HG03439 (cell line): ENCODE data around the gene TGFB2.

ENCODE experiments used
- ATAC-seq: cut with Tn5 transposase; IDR thresholded peaks from one replicate; pipeline ENCODE4 v1.9.1; 2021; ENCODE audit warnings: mild to moderate bottlenecking, moderate library complexity; ENCODE audit not compliant: unreplicated experiment

The TGFB2 gene

DNA sequence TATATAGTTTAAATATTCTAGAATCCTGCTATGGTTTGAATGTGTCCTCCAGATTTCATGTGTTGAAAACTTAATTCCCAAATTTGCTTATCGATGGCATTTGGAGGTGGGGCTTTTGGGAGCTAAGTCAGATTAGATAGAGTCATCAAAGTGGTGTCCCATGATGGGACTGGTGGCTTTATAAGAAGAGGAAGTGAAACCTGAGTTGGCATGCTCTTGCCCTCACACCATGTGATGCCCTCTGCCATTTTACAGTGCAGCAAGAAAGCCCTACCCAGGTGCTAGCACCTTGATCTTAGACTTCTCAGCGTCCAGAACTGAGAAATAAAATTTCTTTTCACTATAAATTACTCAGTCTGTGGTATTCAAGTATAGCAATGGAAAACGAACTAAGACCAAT is 111.3 kb downstream of the TGFB2 start:
- no peak for ATAC-seq

DNA sequence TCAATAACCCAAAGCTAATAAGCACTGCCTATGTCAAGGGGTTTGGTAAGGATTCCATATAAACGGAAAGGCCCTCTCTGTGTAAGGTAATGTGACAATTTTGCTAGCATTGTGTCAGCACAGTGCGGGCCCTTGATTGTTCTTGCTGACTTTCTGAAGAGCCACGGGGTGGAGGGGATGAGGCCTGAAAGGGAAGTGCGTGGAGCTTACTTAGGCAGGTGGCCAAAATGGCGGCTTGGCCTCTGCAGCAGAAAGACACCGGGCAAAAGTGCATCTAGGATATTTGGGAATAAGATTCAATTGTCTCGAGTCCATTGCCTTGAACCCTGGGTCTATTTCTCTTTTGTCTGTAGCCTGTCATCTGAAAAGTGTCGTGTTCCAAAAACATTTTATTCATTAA is 114.3 kb downstream of the TGFB2 start:
- ATAC-seq, result no peak

DNA sequence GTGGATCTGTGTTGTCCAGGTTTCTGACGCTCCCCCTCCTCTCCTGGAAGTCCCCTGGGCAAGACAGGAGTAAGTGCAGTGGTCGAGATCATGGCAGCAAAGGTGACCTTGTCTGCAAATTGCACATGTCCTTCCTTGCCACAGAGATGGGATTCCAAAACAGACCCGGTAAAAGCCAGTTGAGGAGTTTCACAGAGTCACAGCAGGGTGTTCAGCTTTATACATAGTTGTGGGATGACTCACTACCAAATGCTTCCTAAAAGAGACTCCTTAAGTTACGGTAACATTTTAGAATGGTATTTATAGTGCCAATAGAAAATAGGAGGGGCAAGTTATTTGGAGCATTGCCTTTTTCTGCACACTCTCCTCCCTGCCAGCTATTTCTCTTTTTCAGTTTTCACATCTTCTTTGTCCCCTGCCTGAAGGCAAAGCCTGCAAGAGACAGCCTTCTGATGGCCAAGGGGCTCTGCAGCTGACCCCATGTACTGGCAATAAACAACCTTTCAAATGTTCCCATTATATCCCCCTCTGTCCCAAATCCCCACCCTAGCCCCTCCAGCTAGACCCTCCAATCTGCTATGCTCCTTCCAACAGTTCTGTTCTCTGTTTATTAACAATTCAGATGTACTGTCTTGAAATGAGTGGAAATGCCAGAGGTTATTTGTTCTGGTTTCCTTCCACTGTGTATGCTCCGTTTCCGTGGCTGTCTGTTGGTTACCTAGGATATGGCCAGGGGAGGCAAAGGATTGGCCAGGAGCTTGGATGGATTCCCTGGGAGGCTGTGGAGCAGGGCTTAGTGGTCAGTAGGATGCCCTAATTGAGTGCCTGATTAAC is 115.0 kb downstream of the TGFB2 start:
- no peak for ATAC-seq

DNA sequence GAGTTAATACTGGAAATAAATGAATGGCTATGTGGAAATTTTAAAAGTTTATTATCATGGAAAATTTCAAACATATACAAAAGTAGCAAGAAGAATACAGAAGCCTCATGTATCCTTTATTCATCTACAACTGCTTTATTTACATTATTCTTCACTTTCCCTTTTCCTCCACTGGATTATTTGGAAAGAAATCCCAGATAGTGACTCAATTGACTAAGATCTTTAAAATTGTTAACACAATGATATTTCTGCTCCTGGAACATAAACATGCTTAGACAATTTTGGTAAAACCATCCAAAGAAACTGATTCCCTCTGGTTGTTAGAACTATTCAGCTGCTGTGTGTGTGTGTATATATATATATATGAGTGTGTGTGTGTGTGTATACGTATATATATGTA is 116.2 kb downstream of the TGFB2 start:
- ATAC-seq, result no peak

DNA sequence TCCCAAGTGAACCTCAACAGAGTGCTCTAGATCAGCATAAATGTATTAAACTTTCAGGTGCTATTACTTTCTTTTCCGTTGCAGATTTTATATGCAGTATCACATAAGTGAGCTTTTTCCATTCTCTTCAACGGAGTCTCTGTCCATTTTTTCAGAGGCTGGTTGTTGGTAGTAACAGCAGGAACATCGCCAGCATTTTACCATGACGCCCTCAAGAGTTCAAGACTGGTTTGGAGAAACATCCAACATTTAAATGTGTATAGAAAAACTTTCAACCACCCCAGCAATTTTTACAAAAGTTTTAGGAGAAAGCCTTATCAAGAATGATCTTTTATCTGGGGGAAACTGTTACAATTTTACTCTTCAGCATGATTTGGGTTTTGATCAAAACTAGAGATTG is 117.0 kb downstream of the TGFB2 start:
- ATAC-seq, result no peak

DNA sequence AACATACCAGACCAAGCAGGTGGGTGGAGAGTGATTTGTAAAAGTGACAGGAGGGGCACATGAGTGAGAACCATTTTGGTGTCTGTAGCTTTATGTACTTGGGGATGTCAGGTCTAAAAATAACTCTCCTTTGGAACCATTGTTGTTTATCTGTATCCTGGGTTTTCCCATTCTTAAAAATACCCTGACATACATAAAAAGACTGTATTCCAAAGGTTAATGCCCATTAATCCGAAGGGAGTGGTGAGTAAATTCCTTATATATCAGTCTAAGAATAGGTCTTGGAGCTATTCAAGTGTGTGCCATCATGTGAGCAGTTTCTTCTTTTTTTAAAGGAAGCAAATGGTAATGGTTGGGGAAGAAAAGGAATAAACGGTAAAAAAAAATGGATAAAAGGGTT is 117.5 kb downstream of the TGFB2 start:
- no peak for ATAC-seq

DNA sequence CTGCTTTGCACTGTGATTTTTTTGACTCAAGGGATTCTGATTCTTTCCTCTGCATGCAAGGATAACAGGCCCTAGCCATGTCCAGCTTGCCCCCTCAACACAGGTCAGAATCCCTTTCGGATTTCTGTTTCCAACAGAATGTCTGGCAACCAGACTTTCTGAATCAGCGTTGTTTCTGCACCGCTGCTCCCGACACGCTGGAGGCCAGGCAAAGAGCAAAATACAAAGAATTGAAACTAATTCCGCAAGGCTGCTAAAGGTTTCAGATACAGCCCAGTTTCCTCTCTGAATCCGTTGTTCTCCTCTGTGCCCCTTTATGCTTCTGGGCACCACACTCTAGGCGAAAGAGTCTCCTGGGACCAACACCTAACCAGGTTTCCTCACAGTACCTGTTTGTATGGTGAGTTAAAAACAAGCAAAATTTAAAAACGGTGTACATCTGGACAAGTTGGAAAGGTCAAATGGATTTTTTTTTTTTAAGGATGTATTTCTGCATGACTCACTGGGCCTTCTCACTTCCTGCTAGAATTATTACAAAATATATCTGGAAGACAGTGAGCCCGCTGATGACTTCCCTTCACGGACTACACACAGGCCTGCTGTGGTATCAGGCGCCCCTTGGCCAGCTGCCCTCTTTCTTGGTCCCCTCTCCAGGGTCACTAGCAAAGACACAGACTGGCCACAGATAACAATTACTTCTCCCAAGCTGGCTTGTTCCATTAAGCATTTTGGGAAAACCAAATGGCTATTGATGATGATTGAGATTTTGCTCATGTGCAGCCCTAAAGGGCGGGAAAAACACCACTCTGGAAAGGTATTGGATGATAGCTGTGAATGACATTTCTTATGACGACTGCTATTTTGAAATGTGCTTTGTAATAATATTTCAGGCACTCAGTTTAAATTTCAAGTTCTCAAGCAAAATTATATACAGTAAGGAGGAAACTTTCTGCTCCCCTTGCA is 118.3 kb downstream of the TGFB2 start:
- no peak for ATAC-seq

DNA sequence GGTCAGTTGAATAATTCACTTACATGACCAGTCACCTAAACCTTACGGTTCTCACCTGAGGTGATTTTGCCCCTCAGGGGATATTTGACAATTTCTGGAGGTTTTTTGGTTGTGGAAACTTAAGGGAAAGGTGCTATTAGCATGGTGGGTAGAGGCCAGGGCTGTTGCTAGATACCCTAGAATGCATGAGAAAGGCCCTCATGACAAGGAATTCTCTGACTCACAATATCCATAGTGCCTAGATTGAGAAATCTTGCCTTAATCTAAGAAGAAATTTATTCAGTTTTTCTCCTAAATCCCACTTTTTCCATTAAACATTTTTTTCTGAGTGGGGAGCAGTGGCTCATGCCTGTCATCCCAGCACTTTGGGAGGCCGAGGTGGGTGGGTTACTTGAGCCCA is 119.7 kb downstream of the TGFB2 start:
- ATAC-seq, result no peak

DNA sequence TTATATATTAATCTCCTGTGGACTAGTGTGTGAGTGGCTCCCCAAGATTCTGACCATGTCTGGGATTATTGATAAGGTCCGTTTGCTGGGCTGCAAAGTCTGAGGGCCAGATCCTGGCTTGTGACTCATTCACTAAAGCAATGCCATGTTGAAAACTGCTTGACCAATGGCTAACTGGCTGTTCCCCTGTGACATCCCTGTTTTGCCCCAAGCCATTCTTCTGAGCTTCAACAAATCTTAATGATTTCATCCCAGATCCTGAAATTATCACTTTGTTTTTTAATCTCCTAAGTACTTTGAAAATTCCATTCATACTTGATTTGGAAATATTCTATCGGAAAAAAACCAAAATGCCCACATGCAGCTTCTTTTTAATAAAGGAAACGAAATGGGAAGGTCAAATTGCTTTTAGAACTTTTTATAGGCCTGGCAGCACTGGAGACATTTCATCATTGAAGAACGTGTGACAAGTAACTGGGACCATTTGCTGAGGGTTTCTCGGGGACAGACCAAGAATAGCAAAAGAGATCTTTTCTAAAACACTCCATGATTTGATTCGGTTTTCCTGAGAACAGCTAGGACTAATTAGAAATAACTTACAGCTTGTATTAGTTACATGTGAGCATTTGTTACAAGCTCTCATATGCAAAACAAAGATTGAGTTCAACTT is 121.3 kb downstream of the TGFB2 start:
- ATAC-seq, result no peak

DNA sequence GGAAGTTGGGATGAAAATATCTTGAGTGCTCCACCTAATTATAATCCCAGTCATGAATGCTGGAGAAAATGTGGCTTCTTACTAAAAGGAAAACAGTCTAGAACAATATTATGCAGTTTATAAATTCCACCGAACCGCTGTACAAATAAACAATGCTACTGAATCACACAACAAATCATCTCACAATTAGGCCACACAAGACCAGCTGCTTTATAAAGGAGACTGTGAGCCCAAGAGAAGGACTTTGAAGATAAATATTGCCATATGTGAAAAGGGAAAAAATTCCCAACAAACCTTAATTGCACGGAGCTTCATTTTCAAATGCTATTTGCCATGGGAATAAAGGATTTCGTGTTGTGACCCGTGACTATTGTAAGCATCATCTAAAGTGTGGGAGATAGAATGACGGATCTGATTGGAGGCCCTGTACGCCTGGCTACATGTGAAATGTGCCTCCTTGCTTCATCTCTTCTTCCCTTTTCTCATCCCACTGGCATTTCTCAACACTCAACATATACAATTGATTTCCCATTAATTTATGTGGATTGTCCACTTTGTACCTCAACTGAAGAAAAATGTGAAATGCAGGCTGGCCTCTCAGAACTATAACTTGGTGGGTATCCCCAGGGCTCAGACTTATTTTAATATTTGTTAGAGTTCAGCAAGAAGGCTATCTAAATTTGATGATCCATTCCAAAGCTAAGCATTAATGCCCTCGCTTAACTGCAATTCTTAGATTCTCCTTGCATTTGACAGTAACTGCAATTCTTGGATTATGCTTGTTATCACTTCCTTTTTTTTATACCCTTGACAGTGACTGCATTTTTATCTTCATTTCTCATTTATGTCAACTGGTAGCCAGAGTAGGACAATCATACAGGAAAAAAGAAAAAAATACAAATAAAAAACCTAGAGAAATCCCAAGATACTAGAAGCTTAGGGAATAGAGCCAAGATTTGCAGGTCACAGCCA is 122.3 kb downstream of the TGFB2 start:
- ATAC-seq, result no peak

DNA sequence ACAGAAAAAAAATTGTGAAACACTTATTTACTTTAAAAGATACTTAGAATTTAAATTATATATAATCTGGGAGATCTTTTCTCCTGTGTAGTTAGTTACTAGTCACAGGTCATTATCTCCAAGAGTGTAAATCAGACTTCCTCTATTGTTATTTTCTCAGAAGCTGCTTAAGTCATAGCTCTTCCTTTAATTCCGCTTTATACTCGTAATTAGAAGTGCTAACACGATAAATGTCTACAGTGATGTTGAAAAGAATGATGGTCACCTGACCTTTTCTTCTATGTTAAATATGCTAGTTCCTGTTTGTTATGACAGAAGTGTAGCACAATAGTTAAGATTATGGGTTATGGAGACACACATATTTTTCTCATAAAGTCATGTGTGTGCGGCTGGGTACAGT is 123.6 kb downstream of the TGFB2 start:
- ATAC-seq, result no peak

DNA sequence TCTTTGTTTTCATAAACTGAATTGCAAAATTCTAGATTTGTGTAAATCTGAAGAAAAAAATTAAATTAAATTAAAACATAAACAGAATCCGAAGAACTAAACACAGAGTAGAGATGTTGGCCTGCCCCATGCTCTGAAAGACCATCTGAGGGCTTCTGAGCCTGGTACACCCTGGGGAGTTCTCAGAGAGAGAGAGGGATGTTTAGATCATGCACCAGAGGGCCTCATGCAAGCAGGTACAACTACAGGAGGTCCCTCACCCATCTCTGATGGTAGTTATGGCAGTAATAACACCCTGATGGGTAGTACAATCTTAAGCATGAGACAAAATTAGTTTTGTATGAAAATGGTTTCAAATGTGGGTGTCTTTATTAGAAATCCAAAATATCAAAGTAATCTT is 127.7 kb downstream of the TGFB2 start:
- no peak for ATAC-seq

DNA sequence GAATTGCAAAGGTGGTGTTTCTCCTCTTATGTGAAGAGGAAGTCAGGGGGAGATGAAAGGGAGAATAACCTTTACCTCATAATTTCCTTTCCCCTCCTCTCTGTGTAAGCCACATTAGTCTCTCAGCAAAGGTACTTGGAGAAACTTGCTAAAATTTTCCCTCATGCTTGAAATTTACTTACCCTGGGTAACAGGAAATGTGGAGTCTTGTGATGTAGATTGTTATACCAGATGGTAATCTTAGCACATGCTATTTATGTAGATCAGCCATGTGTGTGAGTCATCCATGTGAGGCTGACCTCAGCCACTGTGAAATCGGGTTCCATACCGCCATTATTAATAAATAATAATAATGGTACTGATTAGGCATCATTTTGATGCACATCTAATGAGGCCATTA is 128.4 kb downstream of the TGFB2 start:
- ATAC-seq, result no peak

DNA sequence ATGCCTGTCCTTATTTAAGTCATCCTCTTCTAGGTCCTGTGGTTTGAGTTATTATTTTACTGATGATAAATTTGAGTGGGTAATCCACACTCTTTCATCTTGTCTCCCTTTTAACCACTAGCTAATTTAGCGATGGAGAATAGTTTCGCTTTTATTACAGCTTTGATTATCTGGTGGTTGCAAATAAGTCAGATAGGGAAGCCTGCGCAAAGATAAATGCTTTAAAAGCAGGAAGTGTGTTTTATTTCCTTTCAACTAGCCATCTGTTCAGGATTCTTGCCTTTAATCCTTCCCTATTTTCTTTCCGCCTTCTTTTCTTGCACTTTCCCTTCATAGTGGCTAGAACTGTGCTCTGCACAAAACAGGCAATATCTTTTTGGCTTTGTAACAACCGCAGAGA is 129.0 kb downstream of the TGFB2 start:
- no peak for ATAC-seq

DNA sequence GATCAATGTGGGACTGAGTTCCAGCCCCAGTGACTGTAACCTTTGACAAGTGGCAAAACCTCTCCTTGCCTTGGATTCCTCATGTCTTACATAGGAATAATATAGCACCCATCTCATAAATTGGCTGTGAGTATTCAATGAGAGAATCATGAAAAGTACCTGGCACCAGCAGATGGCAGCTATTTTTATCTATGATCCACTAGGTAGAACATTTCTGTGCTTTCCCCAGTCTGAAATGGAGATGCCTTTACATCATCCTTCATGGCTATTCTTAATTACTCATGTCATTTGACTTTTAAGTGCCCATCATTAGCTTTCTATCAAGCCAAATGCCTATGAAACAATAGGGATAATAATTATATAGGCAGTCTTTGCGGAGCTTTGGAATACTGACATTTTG is 130.1 kb downstream of the TGFB2 start:
- ATAC-seq, result no peak

DNA sequence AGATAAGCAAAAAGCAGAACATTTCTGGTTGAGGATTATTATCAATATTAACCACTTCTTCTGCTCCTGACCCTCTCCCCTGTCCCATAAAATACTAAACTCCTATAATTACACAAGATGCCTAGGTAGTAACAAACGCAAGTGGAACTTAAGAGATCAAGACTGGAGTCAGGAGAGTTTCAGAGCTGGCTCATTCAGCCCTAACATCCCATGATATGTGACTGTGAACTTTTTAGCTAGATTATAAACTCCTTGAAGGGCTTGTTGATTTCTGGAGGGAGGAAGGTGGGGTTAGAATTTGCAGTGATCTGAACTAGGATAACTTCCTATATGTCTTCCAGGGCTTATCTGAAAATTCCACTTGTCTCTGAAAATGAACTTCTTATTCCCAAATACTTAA is 130.6 kb downstream of the TGFB2 start:
- ATAC-seq, result no peak

DNA sequence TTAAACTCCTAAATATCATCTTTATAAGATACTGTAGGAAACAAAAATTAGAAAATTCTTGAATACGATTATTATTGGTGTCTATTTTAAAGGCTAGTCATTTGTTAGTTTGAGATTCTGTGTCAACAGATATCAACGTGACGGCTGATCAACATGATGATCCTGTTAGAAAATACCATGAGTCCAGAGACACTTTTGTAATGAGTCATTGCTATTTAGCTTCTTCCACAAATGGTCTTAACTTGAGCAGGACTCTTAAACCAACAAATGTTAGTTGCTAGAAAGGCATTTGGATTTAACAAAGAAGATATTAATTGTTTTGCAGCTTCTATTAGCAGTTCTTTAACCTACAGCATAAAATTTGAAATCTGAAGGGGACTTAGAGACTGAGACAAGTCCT is 131.2 kb downstream of the TGFB2 start:
- ATAC-seq, result no peak

DNA sequence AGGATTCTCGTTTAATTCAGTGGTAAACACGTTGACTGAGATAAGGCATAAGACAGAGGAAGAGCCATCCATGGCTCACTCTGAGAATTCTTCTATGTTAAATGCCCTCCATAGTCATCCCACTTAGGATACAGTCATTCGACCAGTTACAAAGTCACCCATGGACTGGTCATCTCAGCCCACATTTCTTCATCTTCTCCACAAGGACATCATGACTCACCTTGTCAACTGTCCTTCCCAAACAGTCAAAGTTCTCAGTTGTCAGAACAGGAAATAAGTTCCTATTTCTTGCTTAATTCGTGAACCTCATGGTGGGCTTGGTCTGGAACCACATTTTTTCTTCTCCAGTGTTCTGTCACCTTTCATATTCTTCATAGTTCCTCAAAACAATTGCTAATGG is 133.2 kb downstream of the TGFB2 start:
- ATAC-seq, result no peak

DNA sequence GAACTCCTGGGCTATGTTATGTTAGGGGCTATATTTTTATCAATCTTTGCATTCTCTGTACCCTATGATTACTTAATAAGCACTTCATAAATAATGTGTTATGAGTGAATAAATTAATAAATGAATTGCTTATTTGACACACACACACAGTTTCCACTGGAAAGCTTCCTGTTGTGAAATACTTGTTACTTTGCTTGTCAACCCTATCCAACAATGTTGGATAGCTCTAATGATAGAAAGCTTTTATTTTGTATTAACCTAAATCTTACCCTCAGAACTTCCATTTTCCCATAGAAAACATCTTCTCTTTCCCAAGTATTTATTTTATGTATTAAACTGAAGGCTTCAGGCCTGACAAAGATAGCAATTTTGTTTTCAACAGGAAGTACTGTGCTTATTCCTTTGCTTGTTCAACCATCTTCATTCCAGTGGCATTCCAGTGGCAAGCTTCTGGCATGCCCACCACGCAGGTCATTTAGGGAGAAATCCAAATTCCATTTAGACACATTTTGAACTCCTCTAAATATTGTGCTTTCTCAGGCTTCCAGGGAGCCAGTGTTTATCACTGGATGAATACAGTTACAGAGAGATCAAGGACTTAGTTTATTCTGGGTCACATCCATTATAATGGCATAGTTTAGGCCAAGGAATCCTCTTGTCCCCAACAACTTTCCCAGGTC is 134.4 kb downstream of the TGFB2 start:
- no peak for ATAC-seq

DNA sequence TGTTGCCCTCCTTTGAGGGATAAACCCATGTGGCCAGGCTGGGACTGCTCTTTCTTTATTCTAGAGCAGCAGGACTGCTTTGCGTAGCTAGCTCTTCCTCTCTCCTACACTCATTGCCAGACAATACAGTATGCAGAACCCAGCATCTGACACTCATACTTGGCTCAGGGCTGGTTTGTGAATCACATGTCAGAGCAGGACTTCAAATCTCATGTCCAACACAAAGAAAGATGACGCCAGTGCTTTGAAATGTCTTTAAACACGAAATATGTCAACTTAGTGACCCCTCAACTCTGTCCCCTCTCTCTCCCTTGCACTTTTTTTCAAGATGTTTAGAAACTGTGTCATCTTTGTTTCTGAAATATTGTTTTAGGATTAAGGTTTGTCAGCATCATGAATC is 135.0 kb downstream of the TGFB2 start:
- ATAC-seq, result no peak
